Renal cortical epithelial cell (primary cell): ENCODE data around the gene STH. TPM values are rescaled to one million over a fixed set of nuclear protein-coding genes. Genes with fewer than 3 reads are reported as not detected.
A peak's percentile ranks its signal among the peaks of the same experiment; 100 is the strongest.

ENCODE experiments used
- DNase-seq: peaks from one replicate; pipeline ENCODE4 v3.0.0-alpha.2; 2011; ENCODE audit warnings: low read depth
- total RNA-seq: library from RNA; depleted of rRNA; stranded (reverse); fragments of >200 nt; gene quantifications from 2 replicates; pipeline ENCODE4 v1.2.3, GENCODE V29; 2014

Gene STH
- total RNA-seq, 1 donor from 2014 or later = not detected

DNA sequence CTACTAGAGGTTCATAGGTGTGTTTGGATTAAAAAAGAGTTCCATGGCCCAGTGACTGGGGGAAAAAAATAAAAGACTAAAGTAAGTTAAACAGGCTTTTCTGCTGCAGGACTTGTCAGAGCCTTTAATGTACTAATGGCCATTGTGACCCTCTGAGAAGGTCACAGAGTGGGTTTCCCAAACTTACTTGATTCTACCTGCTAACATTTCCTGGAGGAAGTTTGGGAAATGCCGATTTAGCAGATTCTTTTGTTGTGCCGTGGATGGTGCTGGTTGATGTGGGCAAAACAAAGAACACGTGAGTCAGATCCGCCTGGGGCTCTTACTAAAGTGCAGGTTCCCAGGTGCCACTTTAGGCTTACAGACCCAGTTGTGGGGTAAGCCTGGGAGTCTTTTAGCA lies 13.6 kb upstream of the STH start:
- no peak for DNase-seq

DNA sequence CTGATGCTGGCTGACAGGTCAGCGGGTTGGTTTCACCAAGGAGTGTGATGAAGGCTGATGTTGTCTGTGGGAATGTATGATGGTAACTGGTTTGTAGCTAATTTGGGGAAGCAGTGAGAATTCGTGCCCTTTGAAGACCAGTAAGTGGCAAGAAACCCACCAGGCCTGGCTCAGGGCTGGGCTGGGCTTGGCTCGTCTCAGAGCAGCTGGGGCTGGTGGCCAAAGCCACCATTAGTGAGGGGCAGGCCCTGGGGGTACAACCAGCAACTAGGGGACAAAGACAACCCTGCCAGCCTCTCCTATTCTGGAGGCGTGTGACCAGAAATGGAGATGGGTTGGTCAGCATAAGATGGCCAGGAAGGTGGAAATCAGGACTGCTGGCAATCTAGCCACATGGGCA lies 13.0 kb upstream of the STH start:
- no peak for DNase-seq

DNA sequence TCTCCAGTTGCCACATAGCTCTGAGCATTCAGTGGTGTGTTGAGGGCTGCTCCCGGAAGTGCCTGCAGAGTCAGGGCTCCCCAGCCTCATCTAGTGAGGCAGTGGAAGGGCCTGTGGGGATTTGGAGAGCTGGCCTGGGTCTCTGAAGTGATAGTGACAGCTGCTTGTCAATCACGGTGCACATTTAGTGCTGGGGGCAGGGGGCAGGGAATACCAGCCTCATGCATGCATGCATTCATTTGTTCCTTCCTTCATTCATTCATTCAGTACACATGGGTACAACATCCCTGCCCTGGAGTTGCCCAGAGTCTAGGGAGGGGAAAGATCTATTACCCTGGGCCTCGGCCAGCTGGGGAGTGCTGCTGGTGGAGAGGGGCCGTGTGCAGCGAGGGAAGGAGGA lies 11.3 kb upstream of the STH start:
- no peak for DNase-seq

DNA sequence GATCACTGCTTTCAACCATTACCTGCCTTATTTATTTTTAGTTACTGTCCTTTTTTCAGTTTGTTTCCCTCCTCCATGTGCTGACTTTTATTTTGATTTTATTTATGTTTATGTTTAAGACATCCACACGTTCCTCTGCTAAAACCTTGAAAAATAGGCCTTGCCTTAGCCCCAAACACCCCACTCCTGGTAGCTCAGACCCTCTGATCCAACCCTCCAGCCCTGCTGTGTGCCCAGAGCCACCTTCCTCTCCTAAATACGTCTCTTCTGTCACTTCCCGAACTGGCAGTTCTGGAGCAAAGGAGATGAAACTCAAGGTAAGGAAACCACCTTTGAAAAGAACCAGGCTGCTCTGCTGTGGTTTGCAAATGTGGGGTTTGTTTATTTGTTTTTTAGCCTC lies 9.3 kb upstream of the STH start:
- DNase-seq = no peak

DNA sequence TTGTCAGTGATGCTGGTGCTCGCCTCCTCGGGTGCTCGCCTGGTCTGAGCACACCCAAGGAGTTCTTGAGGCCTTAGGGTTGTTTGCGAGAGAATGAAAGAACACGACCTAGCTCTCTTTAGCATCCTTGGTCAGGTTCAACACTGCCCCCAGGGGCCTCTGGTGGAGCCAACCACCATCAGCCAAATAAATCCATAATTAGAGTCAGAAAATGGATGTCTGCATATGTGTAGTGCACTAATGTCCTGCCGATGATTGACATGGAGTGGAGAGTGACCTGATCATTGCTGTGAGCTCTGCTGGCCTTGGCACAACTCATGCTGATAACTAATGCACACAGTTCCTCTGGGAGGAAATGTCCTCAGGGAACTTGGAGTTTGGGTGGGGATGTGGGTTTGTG lies 8.2 kb upstream of the STH start:
- DNase-seq = no peak

DNA sequence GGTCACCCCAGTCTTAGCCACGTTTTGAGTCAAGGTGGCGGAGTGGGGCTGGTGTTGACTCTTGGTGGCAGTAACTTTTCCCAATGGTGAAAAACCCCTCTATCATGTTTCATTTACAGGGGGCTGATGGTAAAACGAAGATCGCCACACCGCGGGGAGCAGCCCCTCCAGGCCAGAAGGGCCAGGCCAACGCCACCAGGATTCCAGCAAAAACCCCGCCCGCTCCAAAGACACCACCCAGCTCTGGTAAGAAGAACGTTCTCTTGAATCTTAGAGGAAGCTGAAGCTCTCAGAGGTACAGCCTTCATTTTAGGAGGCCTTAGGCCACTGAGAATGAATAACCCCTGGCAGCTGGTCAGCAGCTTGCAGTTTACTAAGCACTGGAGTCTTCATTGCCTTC lies 7.7 kb upstream of the STH start:
- DNase-seq = no peak

DNA sequence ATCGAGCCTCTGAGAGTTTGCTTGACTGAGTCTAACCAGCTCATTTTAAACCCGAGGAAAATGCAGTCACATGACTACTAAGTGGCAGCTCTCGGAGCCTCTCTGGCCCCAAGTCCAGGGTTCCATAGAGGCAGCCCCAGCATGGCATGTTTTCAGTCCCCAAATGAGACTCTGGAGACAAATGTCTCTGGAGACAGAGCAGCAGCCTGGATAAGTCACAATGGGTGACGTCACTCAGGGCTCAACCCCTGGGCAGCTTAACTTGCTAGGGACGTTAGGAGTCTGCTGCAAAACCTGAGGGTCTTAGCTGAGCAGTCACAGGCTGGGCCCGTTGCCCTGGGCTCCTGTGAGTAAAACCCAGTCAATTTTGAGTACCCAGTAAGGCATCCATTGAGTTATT lies 6.9 kb upstream of the STH start:
- no peak for DNase-seq

DNA sequence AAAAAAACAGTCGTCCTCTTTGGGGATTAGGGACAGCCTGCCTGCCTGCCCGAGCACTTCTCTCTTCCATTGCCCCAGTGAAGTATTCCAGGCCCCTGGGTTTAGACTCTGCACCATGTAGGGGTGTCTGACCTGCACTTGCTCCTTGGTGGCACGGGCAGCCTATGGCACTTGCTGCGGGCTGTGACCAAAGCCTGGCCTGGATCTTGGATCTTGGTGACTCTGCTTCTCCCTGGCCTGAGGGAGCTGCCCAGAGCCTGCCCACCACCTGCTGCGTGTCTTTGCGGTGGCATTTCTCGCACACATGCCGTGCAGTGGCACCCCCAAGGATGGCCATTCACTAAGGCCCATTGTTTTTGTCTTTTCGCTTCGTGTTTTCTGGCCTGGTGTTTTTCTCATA lies 6.1 kb upstream of the STH start:
- DNase-seq = no peak

DNA sequence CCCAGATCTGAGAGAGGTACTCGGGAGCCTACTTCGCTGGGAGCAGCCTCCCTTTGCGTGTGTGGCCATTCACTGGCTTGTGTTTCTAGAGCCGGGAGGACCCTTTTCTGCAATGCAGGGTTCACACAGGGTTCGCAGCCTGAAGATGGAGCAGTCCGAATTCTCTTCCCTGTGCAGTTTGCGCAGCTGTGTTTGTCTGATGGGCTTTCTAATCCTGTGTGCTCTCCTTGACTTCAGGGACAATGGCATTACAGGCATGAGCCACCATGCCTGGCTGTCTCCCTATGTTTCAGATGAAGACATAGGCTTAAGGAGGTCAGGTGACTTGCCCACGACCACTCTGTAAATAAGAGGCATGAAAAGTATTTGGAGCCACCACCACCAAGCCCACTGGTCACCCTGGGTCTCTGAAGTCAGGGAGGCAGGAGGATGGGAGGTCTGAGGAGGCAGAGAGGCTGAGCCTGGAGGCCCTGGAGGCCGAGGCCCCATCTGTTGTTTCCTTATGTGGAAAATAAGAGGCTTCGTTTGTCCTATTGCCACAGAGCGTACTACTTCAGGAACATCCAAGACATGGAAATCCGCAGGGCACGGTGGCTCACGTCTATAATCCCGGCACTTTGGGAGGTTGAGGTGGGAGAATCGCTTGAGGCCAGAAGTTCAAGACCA lies 5.0 kb upstream of the STH start:
- no peak for DNase-seq

DNA sequence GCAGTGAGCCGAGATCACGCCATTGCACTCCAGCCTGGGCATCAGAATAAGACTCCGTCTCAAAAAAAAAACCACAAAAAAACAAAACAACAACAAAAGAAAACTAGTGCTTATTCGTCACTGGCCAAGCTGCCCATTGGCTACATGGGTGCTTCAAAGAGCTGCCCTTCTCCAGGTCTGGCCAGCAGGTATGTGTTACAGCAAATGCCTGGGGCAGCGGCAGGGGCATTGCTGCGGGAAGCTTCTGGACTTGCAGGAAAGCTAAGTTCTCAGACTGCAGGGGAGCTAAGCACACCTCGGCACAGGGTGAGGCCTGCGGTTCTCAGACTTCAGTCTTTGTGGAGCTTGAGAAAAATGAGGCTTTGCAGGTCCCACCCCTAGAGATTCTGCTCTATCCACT lies 4.1 kb upstream of the STH start:
- DNase-seq = no peak

DNA sequence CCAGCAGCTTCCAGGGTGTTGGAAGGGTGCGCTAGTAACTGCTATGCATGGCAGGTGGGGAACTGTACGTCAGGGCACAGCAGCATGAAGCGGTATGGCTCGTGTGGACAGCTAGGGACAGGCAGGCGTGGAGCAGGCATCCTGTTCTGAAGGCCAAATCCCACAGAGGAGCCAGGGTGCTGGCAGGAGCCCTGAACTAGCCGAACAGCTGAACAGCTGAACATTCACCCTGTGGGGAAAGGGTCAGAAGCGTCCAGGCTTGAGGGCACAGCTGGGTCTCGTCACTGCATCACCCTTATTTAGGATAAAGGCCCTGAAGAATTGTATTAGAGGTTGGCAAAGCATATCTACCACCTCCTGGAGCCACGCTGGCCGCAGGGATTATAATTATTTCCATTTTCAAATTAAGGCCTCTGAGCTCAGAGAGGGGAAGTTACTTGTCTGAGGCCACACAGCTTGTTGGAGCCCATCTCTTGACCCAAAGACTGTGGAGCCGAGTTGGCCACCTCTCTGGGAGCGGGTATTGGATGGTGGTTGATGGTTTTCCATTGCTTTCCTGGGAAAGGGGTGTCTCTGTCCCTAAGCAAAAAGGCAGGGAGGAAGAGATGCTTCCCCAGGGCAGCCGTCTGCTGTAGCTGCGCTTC lies 3.3 kb upstream of the STH start:
- no peak for DNase-seq

DNA sequence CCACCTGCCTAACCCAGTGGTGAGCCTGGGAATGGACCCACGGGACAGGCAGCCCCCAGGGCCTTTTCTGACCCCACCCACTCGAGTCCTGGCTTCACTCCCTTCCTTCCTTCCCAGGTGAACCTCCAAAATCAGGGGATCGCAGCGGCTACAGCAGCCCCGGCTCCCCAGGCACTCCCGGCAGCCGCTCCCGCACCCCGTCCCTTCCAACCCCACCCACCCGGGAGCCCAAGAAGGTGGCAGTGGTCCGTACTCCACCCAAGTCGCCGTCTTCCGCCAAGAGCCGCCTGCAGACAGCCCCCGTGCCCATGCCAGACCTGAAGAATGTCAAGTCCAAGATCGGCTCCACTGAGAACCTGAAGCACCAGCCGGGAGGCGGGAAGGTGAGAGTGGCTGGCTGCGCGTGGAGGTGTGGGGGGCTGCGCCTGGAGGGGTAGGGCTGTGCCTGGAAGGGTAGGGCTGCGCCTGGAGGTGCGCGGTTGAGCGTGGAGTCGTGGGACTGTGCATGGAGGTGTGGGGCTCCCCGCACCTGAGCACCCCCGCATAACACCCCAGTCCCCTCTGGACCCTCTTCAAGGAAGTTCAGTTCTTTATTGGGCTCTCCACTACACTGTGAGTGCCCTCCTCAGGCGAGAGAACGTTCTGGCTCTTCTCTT lies 2.6 kb upstream of the STH start:
- no peak for DNase-seq

DNA sequence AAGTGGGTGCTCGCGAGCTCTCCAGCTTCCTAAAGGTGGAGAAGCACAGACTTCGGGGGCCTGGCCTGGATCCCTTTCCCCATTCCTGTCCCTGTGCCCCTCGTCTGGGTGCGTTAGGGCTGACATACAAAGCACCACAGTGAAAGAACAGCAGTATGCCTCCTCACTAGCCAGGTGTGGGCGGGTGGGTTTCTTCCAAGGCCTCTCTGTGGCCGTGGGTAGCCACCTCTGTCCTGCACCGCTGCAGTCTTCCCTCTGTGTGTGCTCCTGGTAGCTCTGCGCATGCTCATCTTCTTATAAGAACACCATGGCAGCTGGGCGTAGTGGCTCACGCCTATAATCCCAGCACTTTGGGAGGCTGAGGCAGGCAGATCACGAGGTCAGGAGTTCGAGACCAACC lies 1.9 kb upstream of the STH start:
- DNase-seq = no peak

DNA sequence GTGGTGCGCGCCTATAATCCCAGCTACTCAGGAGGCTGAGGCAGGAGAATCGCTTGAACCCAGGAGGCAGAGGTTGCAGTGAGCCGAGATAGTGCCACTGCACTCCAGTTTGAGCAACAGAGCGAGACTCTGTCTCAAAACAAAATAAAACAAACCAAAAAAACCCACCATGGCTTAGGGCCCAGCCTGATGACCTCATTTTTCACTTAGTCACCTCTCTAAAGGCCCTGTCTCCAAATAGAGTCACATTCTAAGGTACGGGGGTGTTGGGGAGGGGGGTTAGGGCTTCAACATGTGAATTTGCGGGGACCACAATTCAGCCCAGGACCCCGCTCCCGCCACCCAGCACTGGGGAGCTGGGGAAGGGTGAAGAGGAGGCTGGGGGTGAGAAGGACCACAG lies 1.4 kb upstream of the STH start:
- DNase-seq = no peak

DNA sequence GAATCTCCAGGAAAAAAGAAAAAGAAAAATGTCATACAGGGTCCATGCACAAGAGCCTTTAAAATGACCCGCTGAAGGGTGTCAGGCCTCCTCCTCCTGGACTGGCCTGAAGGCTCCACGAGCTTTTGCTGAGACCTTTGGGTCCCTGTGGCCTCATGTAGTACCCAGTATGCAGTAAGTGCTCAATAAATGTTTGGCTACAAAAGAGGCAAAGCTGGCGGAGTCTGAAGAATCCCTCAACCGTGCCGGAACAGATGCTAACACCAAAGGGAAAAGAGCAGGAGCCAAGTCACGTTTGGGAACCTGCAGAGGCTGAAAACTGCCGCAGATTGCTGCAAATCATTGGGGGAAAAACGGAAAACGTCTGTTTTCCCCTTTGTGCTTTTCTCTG lies 845 bp downstream of the STH start:
- DNase-seq = no peak

DNA sequence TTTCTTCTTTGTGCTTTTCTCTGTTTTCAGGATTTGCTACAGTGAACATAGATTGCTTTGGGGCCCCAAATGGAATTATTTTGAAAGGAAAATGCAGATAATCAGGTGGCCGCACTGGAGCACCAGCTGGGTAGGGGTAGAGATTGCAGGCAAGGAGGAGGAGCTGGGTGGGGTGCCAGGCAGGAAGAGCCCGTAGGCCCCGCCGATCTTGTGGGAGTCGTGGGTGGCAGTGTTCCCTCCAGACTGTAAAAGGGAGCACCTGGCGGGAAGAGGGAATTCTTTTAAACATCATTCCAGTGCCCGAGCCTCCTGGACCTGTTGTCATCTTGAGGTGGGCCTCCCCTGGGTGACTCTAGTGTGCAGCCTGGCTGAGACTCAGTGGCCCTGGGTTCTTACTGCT lies 1.2 kb downstream of the STH start:
- DNase-seq = no peak

DNA sequence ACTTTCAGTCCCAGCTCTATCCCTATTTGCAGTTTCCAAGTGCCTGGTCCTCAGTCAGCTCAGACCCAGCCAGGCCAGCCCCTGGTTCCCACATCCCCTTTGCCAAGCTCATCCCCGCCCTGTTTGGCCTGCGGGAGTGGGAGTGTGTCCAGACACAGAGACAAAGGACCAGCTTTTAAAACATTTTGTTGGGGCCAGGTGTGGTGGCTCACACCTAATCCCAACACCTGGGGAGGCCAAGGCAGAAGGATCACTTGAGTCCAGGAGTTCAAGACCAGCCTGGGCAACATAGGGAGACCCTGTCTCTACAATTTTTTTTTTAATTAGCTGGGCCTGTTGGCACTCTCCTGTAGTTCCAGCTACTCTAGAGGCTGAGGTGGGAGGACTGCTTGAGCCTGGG lies 1.7 kb downstream of the STH start:
- no peak for DNase-seq

DNA sequence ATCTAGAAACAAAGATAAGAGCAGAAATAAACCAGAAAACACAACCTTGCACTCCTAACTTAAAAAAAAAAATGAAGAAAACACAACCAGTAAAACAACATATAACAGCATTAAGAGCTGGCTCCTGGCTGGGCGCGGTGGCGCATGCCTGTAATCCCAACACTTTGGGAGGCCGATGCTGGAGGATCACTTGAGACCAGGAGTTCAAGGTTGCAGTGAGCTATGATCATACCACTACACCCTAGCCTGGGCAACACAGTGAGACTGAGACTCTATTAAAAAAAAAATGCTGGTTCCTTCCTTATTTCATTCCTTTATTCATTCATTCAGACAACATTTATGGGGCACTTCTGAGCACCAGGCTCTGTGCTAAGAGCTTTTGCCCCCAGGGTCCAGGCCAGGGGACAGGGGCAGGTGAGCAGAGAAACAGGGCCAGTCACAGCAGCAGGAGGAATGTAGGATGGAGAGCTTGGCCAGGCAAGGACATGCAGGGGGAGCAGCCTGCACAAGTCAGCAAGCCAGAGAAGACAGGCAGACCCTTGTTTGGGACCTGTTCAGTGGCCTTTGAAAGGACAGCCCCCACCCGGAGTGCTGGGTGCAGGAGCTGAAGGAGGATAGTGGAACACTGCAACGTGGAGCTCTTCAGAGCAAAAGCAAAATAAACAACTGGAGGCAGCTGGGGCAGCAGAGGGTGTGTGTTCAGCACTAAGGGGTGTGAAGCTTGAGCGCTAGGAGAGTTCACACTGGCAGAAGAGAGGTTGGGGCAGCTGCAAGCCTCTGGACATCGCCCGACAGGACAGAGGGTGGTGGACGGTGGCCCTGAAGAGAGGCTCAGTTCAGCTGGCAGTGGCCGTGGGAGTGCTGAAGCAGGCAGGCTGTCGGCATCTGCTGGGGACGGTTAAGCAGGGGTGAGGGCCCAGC lies 2.6 kb downstream of the STH start:
- DNase-seq = no peak

DNA sequence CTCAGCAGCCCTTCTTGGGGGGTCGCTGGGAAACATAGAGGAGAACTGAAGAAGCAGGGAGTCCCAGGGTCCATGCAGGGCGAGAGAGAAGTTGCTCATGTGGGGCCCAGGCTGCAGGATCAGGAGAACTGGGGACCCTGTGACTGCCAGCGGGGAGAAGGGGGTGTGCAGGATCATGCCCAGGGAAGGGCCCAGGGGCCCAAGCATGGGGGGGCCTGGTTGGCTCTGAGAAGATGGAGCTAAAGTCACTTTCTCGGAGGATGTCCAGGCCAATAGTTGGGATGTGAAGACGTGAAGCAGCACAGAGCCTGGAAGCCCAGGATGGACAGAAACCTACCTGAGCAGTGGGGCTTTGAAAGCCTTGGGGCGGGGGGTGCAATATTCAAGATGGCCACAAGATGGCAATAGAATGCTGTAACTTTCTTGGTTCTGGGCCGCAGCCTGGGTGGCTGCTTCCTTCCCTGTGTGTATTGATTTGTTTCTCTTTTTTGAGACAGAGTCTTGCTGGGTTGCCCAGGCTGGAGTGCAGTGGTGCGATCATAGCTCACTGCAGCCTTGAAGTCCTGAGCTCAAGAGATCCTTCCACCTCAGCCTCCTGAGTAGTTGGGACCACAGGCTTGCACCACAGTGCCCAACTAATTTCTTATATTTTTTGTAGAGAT lies 3.4 kb downstream of the STH start:
- peak; percentile 32 for DNase-seq

DNA sequence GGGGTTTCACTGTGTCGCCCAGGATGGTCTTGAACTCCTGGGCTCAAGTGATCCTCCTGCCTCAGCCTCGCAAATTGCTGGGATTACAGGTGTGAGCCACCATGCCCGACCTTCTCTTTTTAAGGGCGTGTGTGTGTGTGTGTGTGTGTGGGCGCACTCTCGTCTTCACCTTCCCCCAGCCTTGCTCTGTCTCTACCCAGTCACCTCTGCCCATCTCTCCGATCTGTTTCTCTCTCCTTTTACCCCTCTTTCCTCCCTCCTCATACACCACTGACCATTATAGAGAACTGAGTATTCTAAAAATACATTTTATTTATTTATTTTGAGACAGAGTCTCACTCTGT lies 3.9 kb downstream of the STH start:
- DNase-seq = no peak

DNA sequence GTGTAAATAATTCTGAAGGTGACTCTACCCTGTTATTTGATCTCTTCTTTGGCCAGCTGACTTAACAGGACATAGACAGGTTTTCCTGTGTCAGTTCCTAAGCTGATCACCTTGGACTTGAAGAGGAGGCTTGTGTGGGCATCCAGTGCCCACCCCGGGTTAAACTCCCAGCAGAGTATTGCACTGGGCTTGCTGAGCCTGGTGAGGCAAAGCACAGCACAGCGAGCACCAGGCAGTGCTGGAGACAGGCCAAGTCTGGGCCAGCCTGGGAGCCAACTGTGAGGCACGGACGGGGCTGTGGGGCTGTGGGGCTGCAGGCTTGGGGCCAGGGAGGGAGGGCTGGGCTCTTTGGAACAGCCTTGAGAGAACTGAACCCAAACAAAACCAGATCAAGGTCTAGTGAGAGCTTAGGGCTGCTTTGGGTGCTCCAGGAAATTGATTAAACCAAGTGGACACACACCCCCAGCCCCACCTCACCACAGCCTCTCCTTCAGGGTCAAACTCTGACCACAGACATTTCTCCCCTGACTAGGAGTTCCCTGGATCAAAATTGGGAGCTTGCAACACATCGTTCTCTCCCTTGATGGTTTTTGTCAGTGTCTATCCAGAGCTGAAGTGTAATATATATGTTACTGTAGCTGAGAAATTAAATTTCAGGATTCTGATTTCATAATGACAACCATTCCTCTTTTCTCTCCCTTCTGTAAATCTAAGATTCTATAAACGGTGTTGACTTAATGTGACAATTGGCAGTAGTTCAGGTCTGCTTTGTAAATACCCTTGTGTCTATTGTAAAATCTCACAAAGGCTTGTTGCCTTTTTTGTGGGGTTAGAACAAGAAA lies 5.1 kb downstream of the STH start:
- DNase-seq = peak; percentile 61
